Measurements from ENCODE around the gene ZNF335.

ZNF335 gene, protein sequence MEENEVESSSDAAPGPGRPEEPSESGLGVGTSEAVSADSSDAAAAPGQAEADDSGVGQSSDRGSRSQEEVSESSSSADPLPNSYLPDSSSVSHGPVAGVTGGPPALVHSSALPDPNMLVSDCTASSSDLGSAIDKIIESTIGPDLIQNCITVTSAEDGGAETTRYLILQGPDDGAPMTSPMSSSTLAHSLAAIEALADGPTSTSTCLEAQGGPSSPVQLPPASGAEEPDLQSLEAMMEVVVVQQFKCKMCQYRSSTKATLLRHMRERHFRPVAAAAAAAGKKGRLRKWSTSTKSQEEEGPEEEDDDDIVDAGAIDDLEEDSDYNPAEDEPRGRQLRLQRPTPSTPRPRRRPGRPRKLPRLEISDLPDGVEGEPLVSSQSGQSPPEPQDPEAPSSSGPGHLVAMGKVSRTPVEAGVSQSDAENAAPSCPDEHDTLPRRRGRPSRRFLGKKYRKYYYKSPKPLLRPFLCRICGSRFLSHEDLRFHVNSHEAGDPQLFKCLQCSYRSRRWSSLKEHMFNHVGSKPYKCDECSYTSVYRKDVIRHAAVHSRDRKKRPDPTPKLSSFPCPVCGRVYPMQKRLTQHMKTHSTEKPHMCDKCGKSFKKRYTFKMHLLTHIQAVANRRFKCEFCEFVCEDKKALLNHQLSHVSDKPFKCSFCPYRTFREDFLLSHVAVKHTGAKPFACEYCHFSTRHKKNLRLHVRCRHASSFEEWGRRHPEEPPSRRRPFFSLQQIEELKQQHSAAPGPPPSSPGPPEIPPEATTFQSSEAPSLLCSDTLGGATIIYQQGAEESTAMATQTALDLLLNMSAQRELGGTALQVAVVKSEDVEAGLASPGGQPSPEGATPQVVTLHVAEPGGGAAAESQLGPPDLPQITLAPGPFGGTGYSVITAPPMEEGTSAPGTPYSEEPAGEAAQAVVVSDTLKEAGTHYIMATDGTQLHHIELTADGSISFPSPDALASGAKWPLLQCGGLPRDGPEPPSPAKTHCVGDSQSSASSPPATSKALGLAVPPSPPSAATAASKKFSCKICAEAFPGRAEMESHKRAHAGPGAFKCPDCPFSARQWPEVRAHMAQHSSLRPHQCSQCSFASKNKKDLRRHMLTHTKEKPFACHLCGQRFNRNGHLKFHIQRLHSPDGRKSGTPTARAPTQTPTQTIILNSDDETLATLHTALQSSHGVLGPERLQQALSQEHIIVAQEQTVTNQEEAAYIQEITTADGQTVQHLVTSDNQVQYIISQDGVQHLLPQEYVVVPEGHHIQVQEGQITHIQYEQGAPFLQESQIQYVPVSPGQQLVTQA (N-terminal part only)

DNA sequence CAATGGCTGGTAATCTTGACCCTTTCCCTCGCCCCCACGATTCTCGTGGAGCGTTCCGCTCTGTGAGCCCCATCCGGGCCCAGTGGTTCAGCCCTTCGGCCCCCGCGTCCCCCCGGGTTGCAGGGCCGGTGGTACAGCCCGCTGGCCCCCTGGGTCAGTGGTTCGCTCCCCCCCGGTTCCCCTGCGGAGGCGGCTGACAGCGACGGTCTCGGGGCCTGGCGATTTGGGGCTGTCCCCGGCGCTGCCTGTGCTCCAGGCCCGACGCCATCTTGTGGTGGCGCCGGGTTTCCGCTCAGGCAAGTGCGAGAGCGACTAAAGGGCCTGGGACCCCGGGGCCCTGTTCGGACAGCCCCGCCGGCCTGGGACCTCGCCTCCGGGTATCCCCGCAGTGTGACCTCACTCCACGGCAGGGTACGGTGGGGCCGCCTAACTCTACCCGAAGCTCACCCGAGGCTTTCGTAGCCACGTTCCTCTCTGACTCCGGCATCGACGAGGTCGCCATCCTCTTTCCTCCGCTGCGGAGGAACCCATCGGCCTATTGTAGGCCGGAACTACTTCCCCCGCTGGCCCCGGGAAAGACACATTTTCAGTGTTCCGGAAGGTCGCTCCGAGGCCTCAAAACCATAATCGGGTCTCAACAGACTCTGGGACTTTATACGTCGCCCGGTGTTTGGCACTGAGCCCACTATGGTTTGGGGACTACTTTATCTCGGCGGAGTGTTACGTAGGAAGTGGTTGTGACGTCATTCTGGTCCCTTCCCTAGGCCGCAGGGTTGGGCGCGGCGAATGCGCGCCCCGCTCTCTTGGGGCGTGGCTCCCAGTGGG, at the start of gene ZNF335:
Gene ZNF335, minus strand, starts transcription at position 529 of the 825 bp plus-strand sequence. CDS start 793 bp downstream, outside the sequence.
- DNase-seq, result peak; percentile 93

DNA sequence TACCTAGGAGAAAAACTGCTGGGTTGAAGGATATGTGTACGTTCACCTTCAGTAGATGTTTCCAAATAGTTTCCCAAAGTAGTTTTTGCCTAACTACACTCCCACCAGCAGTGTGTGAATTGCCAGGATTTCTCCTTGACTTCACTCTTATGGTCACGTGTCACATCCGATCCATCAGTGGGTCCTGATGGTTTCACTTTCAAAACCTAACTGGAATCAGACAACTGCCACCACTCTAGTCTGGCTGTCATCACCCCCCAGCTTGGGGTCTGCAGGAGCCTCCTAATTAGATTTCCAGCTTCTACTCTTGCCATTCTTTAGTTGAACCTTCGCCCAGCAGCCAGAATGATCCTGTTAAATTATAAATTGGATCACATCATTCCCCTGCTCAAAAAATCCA, 48.6 kb upstream of the ZNF335 start:
- DNase-seq, result no peak

DNA sequence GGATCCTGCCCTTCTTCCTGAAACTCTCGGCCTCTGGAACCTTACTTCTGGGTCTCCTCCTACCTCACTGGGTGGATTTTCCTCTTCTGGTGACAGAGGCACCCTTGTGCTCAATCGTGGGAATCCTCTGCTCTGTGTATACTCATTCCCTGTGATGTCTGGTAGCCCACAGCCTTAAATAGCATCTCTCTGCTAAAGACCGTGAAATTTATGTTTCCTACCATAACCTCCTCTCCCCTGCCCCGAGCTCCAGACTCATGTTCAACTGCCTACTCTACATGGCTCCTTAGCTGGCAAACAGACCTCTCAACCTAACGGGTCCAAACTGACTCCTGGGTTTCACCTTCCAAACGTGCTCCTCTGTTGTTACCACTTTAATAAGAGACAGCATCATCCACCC, 46.6 kb upstream of the ZNF335 start:
- no peak for DNase-seq

DNA sequence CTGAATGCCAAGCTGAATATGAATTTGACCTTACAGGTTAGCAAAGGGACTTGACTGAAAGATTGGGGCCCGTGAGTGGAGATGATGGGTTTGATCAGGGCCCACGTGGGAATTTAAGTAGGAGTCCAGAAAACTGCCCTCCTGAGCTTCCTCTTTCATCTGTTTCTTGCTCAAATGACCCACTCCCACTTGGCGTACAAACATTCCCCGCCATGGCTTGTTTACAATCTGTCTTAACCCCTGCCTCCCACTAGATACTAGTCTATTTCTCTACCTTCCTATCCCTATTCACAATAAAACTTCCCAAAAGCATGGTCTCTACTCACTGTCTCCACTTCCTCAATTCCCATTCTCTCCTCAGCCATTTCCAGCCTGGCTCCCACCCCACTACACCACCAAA, 46.1 kb upstream of the ZNF335 start:
- no peak for DNase-seq

DNA sequence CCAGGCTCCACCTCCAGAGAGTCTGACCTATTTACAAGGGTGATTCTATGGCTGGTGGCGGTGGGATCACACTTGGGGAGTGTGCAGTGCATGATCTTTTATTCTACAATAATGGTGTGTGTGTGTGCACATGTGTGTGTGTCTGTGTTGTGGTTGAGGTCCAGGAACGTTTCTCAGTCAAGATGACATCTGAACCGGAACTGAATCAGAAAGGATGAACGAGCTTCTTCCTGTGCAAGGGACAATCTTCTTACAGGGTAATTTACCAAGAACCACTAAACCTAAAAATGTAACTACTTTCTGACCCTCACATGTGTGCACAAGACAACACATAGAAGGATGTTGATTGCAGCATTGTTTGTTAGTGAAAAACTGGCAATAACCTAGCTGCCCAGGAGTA, 45.3 kb upstream of the ZNF335 start:
- no peak for DNase-seq

DNA sequence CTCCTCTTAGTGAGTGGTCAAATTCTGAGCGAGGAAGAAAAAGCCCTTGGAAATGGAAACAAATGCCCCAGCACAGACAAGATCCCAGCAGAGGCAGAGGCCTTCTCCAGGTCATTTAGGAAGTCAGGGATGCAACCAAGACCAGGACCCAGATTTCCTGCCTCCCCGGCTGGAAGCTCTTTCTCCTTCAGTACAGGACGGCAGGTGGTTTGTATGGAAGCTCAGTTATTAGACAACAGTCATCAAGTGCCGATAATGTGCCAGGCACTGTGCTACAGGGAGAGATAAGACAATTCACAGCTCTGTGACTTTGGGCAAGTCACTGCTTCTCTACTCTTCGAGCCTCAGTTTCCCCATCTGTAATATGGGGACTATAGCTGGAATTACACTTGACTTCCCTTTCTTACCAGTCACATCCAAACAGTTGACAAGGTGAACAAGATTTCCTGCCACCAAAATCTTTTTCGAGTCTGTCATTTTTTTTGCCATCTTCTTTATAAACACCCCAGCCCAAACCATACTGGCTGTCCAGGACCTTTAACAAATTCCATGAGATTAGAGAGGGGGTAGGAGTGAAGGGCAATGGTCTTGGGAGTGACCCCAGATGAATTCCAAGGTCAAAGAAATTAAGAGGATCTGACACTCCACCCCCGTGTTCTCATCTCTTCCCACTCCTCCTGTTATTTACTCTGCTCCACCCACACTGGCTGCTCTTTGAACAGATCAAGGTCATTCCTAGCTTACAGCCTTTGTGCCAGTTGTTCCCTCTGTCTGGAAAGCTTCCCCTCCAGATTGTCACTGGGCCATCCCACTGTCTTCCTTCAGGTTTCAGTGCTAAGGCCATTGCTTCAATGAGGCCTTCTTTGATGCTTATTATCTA, 42.8 kb upstream of the ZNF335 start:
- no peak for DNase-seq

DNA sequence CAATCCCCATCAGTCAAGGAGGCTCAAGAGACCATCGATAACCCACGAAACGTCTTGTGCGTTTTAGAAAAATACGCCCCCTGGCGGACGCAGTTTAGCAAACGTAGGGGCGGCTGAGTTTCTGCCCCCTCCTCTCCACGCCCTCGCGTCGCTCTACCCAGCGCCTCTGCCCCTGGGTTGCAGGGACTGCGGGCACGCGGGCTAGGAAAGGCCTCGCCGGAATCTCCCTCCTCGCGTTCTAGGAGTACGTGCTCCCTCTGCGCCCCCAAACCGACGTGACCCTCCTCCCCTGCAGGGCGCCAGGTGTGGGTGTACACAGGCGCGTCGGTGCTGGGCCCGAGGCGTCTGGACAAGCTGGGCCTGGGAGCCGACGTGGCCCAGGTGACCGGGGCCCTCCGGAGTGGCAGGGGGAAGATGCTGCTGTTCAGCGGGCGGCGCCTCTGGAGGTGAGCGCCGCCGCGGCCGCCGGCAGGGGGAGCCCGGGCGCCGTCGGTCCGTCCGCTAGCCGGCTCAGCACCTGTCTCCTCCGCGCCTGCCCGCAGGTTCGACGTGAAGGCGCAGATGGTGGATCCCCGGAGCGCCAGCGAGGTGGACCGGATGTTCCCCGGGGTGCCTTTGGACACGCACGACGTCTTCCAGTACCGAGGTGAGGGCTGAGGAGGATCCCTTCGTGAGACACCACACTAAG, 42.0 kb upstream of the ZNF335 start:
- DNase-seq, result peak; percentile 57

DNA sequence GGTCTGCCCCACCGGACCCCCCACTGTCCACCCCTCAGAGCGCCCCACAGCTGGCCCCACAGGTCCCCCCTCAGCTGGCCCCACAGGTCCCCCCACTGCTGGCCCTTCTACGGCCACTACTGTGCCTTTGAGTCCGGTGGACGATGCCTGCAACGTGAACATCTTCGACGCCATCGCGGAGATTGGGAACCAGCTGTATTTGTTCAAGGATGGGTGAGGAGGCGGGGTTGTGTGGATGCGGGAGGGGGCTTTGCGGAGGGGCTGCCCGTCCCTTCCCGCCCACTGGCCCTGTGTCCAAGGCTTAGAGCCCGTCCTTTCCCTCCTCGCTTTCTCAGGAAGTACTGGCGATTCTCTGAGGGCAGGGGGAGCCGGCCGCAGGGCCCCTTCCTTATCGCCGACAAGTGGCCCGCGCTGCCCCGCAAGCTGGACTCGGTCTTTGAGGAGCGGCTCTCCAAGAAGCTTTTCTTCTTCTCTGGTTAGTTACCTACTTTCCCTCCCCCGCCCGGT, 41.4 kb upstream of the ZNF335 start:
- DNase-seq, result no peak

DNA sequence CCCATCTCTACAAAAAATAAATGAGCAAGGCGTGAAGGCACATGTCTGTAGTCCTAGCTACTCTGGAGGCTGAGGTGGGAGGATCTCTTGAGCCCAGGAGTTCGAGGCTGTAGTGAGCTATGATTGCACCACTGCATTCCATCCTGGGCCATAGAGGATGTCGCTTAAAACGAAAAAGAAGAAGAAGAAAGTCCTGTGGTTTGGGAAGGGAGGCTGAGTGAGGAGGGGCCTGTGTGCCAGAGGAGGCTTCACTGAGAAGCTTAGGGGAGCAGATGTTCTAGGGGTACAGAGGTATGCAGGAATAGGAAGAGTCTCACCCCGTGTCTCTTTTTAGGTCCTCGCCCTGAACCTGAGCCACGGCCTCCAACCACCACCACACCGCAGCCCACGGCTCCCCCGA, 40.9 kb upstream of the ZNF335 start:
- DNase-seq, result no peak

DNA sequence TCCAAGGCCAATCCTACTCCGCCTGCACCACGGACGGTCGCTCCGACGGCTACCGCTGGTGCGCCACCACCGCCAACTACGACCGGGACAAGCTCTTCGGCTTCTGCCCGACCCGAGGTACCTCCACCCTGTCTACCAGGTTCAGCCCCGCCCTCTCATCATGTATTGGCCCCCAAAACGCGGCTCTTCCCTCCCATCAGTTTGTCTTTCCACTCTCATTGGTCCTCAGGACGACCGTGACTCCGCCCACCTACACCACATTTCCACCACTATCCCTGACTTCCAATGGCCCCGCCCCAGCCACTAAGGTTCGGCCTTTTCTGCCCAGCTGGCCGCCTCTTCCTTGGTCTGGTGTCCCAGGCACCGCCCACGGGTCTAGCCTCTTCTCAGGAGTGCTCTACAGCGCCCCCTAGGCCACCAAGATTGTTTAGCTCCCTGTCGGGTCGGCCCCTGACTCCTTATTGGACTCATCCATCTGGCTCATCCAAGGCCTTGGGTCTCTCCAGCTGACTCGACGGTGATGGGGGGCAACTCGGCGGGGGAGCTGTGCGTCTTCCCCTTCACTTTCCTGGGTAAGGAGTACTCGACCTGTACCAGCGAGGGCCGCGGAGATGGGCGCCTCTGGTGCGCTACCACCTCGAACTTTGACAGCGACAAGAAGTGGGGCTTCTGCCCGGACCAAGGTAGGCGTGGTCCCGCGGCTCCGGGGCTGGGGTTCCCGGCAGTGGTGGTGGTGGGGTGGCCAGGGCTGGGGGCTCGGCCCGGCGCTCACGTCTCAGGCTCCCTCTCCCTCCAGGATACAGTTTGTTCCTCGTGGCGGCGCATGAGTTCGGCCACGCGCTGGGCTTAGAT, 39.9 kb upstream of the ZNF335 start:
- no peak for DNase-seq

DNA sequence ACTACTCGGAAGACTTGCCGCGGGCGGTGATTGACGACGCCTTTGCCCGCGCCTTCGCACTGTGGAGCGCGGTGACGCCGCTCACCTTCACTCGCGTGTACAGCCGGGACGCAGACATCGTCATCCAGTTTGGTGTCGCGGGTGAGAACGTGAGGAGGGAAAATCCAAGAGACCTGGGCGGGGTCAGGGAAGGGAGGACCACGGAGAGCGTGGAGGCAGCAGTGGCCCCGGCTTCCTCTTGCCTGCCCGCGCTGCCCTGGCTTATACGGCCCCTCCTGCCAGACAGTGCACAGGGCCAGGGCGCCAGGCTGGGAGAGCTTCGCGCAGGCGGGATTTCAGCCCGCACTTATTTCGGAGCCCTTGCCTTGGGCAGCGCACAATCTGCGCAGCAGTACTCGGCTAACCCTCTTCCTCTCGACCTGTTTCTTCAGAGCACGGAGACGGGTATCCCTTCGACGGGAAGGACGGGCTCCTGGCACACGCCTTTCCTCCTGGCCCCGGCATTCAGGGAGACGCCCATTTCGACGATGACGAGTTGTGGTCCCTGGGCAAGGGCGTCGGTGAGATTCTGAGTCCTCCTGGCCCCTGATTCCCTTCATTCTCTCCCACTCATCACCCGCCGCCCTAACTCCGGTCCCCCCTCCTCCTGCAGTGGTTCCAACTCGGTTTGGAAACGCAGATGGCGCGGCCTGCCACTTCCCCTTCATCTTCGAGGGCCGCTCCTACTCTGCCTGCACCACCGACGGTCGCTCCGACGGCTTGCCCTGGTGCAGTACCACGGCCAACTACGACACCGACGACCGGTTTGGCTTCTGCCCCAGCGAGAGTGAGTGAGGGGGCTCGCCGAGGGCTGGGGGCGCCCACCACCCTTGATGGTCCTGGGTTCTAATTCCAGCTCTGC, 38.7 kb upstream of the ZNF335 start:
- DNase-seq, result no peak

DNA sequence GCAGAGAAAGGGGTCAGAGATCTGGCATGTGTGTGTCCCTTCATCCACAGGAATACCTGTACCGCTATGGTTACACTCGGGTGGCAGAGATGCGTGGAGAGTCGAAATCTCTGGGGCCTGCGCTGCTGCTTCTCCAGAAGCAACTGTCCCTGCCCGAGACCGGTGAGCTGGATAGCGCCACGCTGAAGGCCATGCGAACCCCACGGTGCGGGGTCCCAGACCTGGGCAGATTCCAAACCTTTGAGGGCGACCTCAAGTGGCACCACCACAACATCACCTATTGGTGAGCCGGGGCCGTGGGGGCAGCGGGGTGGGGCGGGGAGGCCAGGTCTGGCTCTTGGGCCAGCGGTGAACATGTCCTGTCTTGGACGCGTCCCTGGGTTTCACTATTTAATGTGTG, 37.8 kb upstream of the ZNF335 start:
- DNase-seq, result no peak

DNA sequence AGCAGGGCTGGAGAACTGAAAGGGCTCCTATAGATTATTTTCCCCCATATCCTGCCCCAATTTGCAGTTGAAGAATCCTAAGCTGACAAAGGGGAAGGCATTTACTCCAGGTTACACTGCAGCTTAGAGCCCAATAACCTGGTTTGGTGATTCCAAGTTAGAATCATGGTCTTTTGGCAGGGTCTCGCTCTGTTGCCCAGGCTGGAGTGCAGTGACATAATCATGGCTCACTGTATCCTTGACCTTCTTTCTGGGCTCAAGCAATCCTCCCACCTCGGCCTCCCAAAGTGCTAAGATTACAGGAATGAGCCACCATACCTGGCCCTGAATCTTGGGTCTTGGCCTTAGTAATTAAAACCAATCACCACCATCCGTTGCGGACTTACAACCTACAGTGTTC, 35.7 kb upstream of the ZNF335 start:
- no peak for DNase-seq

DNA sequence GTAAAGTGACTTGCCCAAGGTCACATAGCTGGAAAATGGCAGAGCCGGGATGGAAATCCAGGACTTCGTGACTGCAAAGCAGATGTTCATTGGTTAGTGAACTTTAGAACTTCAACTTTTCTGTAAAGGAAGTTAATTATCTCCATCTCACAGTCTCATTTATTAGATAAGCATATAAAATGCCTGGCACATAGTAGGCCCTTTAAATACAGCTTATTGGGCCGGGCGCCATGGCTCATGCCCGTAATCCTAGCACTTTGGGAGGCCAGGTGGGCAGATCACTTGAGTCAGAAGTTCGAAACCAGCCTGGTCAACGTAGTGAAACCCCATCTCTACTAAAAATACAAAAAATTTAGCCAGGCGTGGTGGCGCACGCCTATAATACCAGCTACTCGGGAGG, 35.0 kb upstream of the ZNF335 start:
- DNase-seq, result no peak

DNA sequence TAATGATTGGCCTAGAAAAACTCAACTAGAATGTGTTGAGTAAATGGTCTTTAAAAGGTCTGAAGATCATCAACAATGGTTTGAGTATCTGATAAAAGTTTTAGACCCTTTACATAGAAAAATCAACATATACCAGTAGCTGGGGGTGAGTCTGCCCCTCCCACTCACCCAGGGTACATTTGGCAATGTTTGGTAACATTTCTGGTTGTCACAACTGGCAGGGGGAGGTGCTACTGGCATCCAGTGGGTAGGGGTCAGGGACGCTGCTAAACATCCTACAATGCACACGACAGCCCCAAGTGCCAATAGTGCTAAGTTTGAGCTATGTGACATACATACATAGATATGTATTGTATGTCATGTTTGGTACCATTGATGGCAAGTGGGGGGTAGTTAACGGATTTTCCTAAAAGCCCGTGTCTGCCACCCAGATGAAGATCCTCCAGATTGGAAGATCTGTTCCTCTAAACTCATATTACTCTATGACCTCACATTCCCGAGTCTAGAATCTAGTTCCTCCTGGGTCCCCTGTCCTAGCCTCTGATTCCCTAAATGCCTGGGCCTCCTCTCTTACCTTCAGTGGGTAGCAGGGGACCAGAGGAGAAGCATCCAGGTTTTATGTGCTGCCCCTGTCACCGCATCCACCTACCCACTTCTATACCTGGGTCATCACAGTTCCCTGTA, 34.2 kb upstream of the ZNF335 start:
- DNase-seq, result no peak

DNA sequence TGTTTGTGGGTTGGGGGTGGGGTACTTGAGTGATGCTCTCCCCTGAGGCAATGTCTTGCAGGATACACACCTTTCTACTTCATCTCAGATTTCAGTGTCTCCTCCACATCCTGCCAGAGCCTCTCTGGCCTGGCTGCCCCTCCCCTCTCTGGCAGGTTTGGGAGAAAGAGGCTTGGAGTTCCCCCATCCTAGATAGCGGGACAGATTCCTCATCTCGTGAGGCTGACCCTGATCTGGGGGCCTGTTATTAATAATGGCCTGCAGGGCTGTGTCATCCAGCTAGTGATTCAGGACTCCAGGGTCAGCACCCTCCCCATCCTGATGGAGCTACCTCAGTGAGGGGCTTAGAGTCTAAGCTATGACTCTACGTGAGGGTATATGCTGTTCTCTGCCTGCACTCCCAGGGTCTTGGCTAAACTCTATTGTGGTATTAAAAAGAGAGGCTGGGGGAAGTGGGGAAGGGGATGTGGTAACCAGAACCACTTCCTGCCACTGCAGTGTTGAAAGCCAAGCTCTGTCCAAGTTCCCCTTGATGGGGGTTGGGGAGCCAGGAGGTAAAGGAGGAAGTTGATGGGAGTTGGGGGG, 33.0 kb upstream of the ZNF335 start:
- peak; percentile 31 for DNase-seq

DNA sequence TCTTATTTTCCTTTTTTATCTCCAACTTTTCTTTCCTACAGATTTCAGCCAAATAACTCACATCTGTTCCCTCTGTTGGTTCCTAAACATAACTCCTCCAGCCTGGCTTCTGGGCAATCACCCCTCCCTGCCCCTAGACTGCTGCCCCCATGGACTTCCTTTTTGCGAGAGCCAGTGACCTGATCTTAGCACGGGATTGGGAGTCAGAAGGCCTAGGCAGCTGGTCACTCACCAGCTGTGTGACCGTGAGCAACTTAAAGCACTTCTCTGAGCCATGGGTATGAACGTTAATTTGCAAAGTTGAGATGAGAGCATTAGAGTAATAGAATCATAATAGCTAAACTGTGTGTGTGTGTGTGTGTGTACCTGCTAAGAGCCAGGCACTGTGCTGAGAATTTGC, 32.2 kb upstream of the ZNF335 start:
- no peak for DNase-seq
